Spleen (tissue), 7 donors: ENCODE data around the gene EPHB2.

Source experiments
- CTCF ChIP-seq, 11 experiments: fragments of 200-600 bp in 7 of 11; fragments of 450-650 bp in 4 of 11; sonication (generic) in 4 of 11; IDR thresholded peaks in 8 of 11; conservative IDR thresholded peaks in 3 of 11; 1 replicate in 7 of 11; 2 replicates in 4 of 11; pipeline versions ENCODE4 v1.4.0 to v1.8.0; 2016 to 2021; ENCODE audit warnings: antibody characterized with exemption in 11 of 11, inconsistent platforms in 4 of 11, mild to moderate bottlenecking in 1 of 11
- POLR2A ChIP-seq, 3 donors: fragments of 450-650 bp; IDR thresholded peaks; one replicate each; pipeline ENCODE4 v1.5.1; 2017; ENCODE audit warnings: antibody characterized with exemption in 3 of 3, mild to moderate bottlenecking in 1 of 3
- POLR2AphosphoS5 ChIP-seq, 3 donors: sonication (generic); formaldehyde crosslinking; IDR thresholded peaks; one replicate each; pipeline ENCODE4 v1.5.1; 2017; ENCODE audit warnings: antibody characterized with exemption in 3 of 3
- donor health status: DM: no; HTN: no; CAD: no; lungs with moderate emphysema.
- donor health status: DM: no; HTN: no; CAD: no.
- donor health status: DM: no; HTN: no; CAD: no.

GRCh38 chr1:22680726-22681125 is 29.9 kb upstream of the EPHB2 start:
- TF ChIP-seq CTCF (IDR thresholded peaks at IDR 0.05 in 8 of 11, conservative IDR thresholded peaks at IDR 0.05 in 3 of 11) (no peak), POLR2A (IDR thresholded peaks at IDR 0.05) (no peak), POLR2AphosphoS5 (IDR thresholded peaks at IDR 0.05) (no peak)
